Amygdala (tissue), 56 donors: ENCODE measurements around the gene SLC2A8.
A peak's percentile ranks its signal among the peaks of the same experiment; 100 is the strongest.

Experiments used
- DNase-seq, 56 donors: peaks; one replicate each; lab custom pipeline; 2025; lab: John Stamatoyannopoulos, UW

The SLC2A8 gene

DNA sequence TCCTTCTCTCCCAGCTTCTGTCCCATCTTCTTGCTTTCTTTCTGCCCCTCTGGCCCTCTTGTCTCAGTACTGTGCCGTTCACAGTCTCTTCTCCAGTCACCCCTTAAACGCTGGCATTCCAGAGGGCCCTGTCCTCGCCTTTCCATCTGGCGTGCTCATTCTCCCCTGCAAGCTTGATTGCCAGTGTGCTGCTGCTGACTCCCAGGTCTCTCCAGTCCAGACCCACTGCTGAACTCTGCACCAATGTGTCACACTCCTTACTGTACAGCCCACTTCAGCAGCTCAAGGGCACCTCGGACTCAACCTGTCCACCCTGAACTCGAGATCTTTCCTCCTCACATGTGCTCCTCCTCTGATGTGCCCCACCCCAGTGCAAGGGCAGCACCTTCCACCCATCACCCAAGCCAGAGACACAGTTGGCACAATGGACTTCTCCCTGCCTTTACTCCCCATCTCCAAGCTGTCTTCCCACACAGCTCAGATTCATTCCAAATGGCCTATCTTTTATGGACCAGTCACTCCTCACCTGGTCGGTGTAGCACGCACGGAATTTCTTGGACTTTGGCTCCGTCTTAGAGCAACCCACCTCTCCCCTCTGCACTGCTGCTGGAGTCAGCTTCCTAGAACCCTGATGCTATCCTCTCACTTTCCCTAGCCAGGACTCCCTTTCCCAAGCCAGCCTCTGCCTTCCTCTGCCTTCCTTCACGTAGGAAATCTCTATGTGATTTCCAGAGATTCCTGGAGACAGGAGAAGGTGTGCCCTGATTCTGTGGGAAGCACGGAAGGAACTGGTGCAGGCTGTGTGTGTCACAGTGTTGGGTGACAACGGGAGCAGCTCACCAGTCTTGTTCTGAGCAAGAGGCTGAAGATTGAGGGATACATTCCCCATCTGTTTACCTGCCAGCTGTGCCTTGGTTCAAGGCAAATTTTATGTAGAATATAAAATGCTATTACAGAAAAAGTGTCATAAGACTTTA, 26.0 kb upstream of the SLC2A8 start:
- no peak for DNase-seq

DNA sequence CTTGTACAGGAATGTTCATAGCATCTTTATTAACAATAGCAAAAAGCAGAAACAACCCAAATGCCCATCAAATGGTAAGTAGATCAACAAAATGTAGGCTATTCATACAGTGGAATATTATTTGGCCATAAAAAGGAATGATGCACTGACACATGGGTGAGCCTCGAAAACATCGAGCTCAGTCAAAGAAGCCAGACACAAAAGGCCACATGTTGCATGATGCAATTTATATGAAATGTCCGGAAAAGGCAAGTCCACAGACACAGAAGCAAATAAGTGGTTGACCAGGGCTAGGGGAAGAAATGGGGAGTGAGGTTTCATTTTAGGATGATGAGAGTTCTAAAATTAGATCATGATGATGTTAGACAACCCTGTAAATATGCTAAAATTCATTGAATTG, 16.5 kb upstream of the SLC2A8 start:
- DNase-seq, result no peak

DNA sequence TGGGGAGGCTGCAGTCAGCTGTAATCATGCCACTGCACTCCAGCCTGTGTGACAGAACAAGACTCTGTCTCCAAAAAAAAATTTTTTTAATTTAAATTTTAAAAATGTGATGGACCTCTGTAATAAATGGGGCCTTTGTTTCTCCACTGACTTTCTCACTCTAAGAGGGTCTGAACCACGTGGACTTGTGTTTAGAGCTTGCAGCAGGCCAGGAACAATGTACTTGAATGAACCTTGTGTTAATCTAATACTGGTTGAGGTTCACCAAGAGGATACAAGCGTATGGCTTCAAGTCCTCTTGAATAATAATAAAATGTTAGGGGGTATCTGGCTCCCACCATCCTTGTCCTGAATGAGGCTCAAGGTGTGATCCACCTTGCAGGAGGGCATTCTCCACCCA, 14.4 kb upstream of the SLC2A8 start:
- no peak for DNase-seq

DNA sequence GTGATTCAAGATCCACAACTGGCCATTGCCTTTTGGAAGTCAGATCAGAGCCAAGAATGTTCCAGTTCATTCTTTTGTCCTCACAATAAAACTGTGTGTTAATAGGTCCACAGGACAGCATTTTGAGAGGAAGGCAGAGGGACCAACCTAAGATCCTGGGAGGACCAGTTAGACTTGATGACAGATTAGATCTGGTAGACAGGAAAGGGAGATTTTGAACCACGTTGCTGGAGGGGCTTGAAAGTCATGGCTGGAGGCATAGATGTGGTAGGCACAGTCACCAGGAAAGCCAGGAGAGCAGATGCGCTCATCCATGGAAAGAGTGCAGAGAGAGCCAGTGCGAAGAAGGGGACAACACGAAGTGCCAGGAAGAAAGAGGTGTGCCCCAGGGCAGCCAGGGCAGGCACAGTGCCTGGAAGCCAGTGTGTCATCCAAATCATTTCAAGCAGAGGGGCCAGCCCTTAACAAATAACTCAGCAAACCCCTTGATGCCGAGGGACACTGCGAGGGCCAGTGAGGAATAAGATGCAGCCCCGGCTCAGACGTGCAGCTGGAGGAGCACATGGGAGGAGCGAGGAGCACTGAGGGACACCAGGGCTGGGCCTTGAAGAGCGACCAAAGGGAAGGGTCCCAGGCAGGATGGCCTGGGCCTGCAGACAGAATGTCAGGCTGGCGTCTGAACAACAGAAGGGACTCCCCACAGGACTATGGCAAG, 12.8 kb upstream of the SLC2A8 start:
- no peak for DNase-seq

DNA sequence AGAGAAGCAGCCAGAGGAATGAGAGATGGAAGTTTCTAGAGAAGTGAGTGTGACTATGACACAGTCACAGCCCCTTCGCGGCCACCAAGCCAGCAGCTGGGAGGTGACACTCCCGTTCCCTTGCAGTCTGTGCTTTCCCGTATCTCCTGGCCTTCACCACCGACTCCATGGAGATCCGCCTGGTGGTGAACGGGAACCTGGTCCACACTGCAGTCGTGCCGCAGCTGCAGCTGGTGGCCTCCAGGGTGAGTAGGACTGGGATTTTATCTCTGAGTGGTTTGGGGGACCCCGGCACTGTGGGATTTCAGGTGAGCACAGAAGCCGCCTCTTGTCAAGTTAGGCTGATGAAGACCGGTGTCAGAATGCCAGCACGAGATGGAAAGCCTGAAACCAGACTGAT, 12.1 kb upstream of the SLC2A8 start:
- DNase-seq, result no peak

DNA sequence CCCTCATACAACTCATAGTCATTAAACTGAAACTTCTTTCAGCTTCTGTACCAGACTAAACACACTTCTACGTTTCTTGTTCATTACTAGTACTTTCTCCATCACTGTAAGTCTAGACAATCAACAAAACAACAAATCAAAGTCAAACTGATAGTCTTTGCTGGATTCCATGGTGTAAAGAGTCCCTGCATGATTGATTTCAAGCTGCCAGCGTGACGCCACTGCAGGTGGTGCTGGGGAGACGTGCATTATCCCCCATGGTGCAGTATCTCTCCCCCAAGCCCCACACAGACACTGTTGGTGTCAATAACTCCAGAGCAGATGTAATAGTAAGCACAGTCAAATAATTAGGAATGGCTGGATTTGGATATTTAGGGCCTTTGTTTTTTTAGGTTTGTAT, 10.7 kb upstream of the SLC2A8 start:
- no peak for DNase-seq

DNA sequence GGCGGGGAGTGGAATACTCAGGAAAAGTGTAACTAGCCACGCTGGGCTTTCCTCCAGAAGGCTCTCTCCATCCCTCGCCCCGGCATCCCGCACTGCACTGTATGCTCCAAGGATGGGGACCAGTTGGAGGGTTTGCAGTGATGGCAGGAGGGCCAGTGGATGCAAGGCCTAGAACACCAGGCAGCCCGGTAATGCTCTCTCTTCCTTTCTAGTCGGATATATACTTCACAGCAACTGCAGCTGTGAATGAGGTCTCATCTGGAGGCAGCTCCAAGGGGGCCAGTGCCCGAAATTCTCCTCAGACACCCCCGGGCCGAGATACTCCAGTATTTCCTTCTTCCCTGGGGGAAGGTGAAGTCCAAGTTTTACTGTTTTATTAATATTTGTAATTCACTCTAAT, 10.0 kb upstream of the SLC2A8 start:
- DNase-seq, result no peak

DNA sequence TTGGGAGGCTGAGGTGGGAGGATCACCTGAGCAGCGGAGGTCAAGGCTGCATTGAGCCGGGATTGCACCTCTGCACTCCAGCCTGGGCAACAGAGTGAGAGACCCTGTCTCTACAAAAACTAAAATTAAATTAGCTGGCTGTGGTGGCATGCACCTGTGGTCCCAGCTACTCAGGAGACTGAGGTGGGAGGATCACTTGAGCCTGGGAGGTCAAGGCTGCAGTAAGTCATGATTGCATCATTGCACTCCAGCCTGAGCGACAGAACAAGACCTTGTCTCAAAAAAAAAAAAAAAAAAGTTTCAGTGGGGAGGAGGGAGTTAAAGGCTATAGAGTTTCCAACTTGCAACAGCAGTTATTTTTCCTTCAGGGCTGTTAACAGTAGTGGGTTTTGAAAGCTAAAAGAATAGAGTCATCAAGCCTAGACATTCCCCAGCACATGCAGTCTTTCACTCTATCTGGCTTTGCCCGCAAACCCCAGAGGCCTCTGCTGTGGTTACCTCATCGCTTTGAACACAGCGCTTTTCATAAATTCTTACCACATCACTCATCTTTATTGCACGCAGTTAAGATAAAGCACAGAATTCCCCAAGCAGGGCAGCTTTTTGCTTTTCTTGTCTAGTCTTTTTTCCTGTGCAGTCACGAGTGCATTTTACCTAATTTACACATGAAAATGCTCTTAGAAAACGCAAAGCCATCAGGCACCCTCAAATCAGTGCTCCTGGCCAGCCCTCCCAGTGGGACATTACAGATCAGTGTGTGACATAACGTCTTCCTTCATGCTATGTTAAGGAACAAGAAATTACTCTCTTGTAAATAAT, 8.7 kb upstream of the SLC2A8 start:
- peak in 15 of 56 donors; percentile 6 to 50 (median 25) for DNase-seq

DNA sequence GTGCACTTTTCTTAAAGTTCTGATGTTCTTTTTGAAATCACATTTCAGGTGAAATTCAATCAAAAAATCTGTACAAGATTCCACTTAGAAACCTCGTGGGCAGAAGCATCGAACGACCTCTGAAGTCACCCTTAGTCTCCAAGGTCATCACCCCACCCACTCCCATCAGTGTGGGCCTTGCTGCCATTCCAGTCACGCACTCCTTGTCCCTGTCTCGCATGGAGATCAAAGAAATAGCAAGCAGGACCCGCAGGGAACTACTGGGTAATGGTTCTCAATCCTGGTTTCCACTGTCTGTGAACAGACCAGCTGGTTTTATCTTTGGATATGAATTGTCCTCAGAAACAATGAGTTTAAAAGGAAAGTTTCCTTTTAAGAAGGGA, 8.1 kb upstream of the SLC2A8 start:
- no peak for DNase-seq

DNA sequence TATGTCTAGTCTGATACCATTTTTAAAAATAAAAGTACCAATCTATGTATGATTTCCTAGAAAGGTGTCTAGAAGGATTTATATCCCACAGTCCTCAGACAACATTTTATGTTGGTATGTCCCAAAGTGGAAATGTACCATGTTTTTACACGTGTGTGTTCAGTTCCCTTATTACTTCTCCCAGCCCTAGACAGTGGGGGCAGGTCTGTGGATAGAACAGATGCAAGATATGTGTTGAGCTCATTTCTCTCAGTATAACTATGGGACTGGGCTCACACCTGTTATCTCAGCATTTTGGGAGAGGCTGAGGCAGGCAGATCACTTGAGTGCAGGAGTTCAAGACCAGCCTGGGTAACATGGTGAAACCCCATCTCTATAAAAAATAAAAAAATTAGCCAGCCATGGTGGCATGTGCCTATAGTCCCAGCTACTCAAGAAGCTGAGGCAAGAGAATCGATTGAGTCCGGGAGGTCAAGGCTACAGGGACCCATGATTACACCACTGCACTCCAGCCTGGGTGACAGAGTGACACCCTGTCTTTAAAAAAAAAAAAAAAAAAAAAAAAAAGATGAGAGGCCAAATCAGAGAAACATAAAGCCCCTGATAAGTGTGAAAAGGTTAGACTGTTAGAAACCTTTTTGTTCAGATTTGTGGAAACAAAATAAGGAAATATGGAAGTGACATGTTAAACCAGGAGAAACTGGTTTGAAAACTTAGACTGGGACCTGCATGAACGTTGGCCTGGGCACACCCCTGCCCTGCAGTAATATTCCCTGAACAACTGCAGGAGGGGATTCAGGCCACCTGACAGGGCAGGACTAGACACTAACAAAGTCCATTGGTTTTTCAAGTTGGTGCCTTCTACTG, 7.4 kb upstream of the SLC2A8 start:
- no peak for DNase-seq

DNA sequence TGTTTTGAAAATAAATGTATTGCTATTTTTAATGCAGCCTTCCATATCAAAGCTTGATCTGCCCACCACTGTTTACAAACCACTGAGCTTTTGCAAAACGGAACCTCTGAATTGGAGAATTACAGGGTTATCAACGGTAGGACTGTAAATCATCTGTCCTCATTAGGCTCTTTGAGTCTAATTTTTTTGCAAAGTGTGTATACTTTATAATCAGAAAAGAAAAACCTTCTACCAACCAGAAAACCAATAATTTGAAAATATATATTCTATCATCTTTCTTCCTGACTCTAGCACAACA, 6.8 kb upstream of the SLC2A8 start:
- DNase-seq, result no peak

DNA sequence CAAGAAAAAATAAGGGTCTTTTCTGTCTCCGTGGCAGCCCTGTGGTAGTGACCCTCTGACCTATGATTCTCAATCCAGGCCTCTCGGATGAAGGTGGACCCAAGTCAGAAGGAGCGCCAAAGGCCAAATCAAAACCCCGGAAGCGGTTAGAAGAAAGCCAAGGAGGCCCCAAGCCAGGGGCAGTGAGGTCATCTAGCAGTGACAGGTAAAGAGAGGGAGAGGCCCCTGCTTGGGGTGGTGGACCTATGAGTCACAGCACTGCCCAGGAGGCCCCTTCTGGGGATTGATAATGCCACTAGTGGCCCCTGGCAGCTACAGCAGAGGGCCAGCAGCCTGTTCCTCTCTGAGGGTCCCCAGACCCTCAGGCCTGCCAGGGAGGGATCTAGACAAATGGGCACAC, 6.4 kb upstream of the SLC2A8 start:
- no peak for DNase-seq

DNA sequence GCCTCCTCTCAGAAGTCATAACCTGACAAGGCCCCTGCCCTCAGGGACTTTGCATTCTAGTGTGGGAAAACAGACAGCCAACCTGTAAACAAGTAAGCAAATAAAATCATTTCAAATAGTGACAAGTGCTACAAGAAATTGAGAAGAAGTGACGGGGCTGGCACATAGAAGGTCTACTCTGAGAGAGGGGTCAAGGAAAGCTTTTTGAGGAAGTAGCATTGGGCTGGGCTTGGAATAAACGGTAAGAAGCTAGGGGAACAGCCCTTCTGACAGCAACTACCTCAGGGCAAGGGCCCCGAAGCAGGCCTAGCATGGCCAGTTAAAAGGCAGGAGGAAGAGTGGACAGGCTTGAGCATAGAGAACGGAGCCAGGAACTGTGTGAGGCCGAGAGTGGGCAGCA, 4.8 kb upstream of the SLC2A8 start:
- no peak for DNase-seq

DNA sequence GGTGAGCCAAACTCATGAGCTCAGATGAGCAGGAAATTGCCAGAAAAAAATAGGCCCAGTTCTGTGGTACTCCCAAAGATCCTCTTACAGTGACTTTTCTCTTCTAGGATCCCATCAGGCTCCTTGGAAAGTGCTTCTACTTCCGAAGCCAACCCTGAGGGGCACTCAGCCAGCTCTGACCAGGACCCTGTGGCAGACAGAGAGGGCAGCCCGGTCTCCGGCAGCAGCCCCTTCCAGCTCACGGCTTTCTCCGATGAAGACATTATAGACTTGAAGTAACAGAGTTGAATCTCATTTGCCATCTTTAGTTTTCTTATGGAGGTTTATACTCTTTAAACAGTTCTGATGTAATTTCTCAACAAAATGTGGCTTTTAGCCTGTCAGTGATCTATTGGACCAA, 4.0 kb upstream of the SLC2A8 start:
- no peak for DNase-seq

DNA sequence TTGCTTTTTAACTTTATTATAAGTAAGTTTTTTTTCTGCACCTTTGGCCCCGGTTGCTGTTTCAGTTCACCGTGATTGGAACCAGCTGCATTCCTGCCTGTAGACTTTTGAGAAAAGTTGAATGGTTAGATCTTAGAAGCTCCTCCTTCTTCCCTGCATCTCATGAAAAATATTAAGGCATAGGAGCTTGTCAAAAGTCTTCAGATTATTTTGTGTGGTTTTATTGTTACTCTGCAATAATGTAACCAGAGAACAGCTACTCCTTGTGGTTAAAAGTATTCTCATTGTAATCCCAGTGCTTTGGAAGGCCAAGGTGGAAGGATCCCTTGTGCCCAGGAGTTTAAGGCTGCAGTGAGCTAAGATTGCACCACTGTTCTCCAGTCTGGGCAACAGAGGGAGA, 3.3 kb upstream of the SLC2A8 start:
- no peak for DNase-seq

DNA sequence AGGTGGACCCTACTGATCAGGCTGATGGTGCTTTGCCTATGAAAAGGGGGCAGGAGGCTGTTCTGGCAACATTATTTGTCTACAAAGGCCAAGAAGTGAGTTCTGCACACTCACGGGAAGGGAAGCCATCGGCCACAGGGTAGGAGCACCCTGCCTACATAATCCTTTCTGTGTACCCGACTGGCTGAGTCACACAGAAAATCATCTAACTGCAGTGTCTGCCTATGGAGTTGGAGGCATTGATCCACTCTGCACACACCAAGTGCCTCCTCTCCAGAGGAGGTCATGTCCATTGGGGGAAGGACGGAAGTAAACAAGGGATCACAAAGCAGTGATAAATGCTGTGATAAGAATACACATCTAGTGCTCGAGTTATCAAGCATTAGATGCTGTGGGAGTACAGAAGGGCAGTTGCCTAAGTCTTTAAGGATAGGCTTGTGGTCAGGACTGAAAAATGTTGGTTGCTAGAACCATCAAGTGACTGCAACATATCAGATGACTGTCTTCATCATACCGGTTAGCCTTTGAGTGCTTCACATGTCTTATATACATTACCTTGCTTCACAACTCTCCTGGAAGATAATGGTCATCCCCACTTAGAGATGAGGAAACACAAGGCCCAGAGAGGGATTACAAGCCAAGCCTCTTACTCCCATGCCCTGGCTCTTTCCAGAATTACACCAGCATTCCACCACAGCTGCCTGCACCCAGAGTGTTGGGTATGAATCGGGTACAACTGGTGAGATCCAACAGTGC, 1.3 kb upstream of the SLC2A8 start:
- no peak for DNase-seq

DNA sequence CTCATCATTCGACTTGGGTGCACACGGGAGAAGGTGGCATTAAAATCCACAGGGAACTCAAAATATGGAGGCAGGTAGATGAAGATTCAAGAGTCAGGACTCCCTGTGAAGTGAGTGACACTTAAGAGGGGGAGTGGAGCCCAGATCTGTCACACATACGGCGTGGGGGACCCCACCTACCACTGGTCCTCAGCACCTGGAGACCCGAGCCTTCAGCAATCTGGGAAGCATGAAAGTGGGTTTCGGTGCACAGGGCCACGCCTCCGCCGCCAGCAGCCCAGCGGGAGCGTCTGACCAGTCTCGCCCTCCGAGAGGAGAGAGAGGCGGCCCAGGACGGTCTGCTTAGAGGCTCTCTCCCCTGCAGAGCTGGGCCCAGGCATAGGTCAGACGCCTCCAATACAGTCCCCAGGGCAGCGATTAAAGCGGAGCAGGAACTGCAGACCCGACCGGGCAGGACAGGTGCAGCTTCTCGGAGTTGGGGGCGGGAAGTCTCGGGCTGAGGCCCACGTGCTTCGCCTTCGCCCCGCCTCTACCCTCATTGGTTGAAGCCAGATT, 639 bp upstream of the SLC2A8 start:
- DNase-seq, result no peak

DNA sequence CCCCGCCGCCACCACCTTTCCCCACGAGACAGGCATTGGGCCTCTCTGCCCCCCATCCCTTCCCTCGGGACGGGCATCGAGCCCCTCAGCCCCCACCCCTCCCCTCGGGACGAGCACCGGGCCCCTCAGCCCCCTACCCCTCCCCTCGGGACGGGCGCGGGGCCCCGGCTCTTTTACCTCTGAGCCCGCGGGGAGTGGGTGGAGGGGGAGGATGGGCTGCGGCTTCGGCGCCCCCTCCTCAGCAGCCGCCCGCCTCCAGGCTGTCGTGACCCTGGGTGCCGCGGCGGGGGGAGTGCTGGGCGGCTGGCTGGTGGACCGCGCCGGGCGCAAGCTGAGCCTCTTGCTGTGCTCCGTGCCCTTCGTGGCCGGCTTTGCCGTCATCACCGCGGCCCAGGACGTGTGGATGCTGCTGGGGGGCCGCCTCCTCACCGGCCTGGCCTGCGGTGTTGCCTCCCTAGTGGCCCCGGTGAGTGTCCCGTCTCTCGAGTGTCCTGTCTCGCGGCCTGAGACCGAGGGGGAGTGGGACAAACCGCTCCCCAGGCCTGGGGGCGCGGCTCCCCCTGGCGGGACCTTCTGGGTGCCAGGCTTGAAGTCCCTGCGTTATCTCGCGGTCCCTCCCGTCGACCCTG, 791 bp downstream of the SLC2A8 start:
- peak in 18 of 56 donors; percentile 15 to 53 (median 37) for DNase-seq

DNA sequence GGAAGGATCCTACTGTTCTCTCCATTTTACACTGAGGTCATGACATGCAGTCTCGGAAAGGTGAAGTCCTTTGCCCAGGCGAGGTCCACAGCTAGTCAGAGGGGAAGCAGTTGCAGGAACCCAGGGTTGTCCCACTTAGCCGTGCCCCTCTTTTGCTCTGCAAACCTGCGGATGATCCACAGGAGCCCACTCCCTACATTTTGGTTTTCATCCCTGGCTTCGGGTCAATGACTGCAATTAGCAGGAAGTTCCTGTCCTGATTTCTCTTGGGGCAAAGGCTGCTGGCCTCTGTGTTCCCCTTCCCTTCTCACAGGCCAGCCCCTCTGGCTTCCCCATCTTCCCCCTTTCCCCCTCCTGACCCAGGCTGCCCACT, 1.3 kb downstream of the SLC2A8 start:
- no peak for DNase-seq
